Astrocyte (in vitro differentiated cells and primary cell): ENCODE results near the gene PLK1. TPM values are rescaled to one million over a fixed set of nuclear protein-coding genes. Genes with fewer than 3 reads are reported as not detected.

Experiments
- DNase-seq: peaks from one replicate; pipeline ENCODE4 v3.0.0-alpha.2; 2010; ENCODE audit warnings: low read depth
- FAIRE-seq: peaks from 2 replicates; lab custom pipeline; 2011; peaks lifted over from hg19 to GRCh38; lab: Jason Lieb, UNC
- H2AFZ ChIP-seq: 2 replicates; pipeline ENCODE4 v1.6.0; 2012; ENCODE audit warnings: low read depth, low read length, inconsistent platforms
- H3K27ac ChIP-seq: 2 replicates; pipeline ENCODE4 v1.5.1; 2011; ENCODE audit warnings: low read depth, low read length, inconsistent platforms
- H3K27me3 ChIP-seq: 2 replicates; pipeline ENCODE4 v1.6.0; 2011; ENCODE audit warnings: low read length, inconsistent platforms; ENCODE audit not compliant: insufficient read depth
- H3K36me3 ChIP-seq: 2 replicates; pipeline ENCODE4 v1.5.1; 2011; ENCODE audit warnings: low read length, inconsistent platforms; ENCODE audit not compliant: insufficient read depth
- H3K4me1 ChIP-seq: 2 replicates; pipeline ENCODE4 v1.5.1; 2011; ENCODE audit warnings: low read length, inconsistent platforms; ENCODE audit not compliant: insufficient read depth
- H3K4me2 ChIP-seq: 2 replicates; pipeline ENCODE4 v1.6.0; 2012; ENCODE audit warnings: low read length, inconsistent platforms
- H3K4me3 ChIP-seq: 2 replicates; pipeline ENCODE4 v1.5.1; 2011; ENCODE audit warnings: low read depth, mild to moderate bottlenecking, low read length, inconsistent platforms; ENCODE audit not compliant: insufficient read depth
- H3K79me2 ChIP-seq: 2 replicates; pipeline ENCODE4 v1.6.0; 2012; ENCODE audit warnings: mild to moderate bottlenecking, low read length, inconsistent platforms; ENCODE audit not compliant: insufficient read depth
- H3K9ac ChIP-seq: 2 replicates; pipeline ENCODE4 v1.6.0; 2012; ENCODE audit warnings: mild to moderate bottlenecking, low read length, inconsistent platforms
- H3K9me3 ChIP-seq: 2 replicates; pipeline ENCODE4 v1.5.1; 2012; ENCODE audit warnings: low read depth, mild to moderate bottlenecking, low read length, inconsistent platforms; ENCODE audit not compliant: insufficient read depth
- H4K20me1 ChIP-seq: 2 replicates; pipeline ENCODE4 v1.6.0; 2012; ENCODE audit warnings: low read length, inconsistent platforms; ENCODE audit not compliant: insufficient read depth
- H3K27ac Mint-ChIP-seq: one replicate; pipeline ENCODE4 v1.8.0; 2021; ENCODE audit warnings: mild to moderate bottlenecking, mixed read lengths; ENCODE audit not compliant: unreplicated experiment
- H3K27me3 Mint-ChIP-seq: one replicate; pipeline ENCODE4 v1.8.0; 2021; ENCODE audit warnings: low read depth, mixed read lengths; ENCODE audit not compliant: unreplicated experiment
- H3K36me3 Mint-ChIP-seq: one replicate; pipeline ENCODE4 v1.8.0; 2021; ENCODE audit warnings: low read depth, mixed read lengths; ENCODE audit not compliant: unreplicated experiment
- H3K4me1 Mint-ChIP-seq: one replicate; pipeline ENCODE4 v1.8.0; 2021; ENCODE audit warnings: low read depth, mixed read lengths; ENCODE audit not compliant: unreplicated experiment
- H3K4me3 Mint-ChIP-seq: one replicate; pipeline ENCODE4 v1.8.0; 2021; ENCODE audit warnings: mild to moderate bottlenecking, moderate library complexity, mixed read lengths; ENCODE audit not compliant: unreplicated experiment
- H3K9me3 Mint-ChIP-seq: one replicate; pipeline ENCODE4 v1.8.0; 2021; ENCODE audit warnings: mild to moderate bottlenecking, mixed read lengths; ENCODE audit not compliant: unreplicated experiment
- CTCF ChIP-seq: IDR thresholded peaks from 2 replicates; pipeline ENCODE4 v1.5.1; 2011; ENCODE audit warnings: low read depth, mild to moderate bottlenecking, inconsistent platforms, low read length, moderate library complexity; ENCODE audit not compliant: insufficient read depth
- EZH2 ChIP-seq: IDR thresholded peaks from 2 replicates; pipeline ENCODE4 v1.6.1; 2012; ENCODE audit warnings: mild to moderate bottlenecking, low read length, inconsistent platforms; ENCODE audit not compliant: insufficient read depth
- total RNA-seq: library from RNA; stranded (reverse); gene quantifications from 2 replicates; pipeline ENCODE4 v1.2.1, GENCODE V29; 2021

The PLK1 gene
- total RNA-seq, 1 donor from 2014 or later = 10.5 TPM

- Histone ChIP-seq H3K36me3 (peaks cover 39% of the 10 kb centered on the region), H2AFZ (no peak overlapping the region), H3K4me1 (peaks cover 19% of the 10 kb centered on the region), H3K9me3 (no peaks in the 10 kb centered on the region), H3K27me3 (no peaks in the 10 kb centered on the region), H3K4me3 (no peak overlapping the region), H3K79me2 (peaks cover 11% of the 10 kb centered on the region), H3K27ac (peak overlapping the region; percentile 72), H3K4me2 (peak overlapping the region; percentile 51), H4K20me1 (peaks cover 42% of the 10 kb centered on the region), H3K9ac (peak overlapping the region; percentile 35)
- Mint-ChIP-seq H3K9me3 (no peaks in the 10 kb centered on the region), H3K4me1 (peaks cover 13% of the 10 kb centered on the region), H3K36me3 (peaks cover 19% of the 10 kb centered on the region), H3K27ac (peak overlapping the region; percentile 78), H3K27me3 (no peaks in the 10 kb centered on the region), H3K4me3 (no peak overlapping the region)
- TF ChIP-seq CTCF (no peak), EZH2 (no peak)
- DNase-seq (peak; percentile 91), FAIRE-seq (no peak)
Measured at GRCh38 chr16:23670137-23670776, 8.4 kb upstream of the PLK1 start.

GRCh38 chr16:23673971-23674614 is 4.6 kb upstream of the PLK1 start:
- Histone ChIP-seq H3K79me2 (peaks cover 15% of the 10 kb centered on the region), H3K4me2 (no peak overlapping the region), H3K9me3 (no peaks in the 10 kb centered on the region), H4K20me1 (peaks cover 47% of the 10 kb centered on the region), H3K36me3 (peaks cover 10% of the 10 kb centered on the region), H3K4me1 (peaks cover 25% of the 10 kb centered on the region), H3K27ac (no peak overlapping the region), H3K27me3 (no peaks in the 10 kb centered on the region), H2AFZ (no peak overlapping the region), H3K9ac (no peak overlapping the region), H3K4me3 (no peak overlapping the region)
- peaks cover 9% of the 10 kb centered on the region for H3K36me3 Mint-ChIP-seq
- no peaks in the 10 kb centered on the region for H3K27me3 Mint-ChIP-seq
- peaks cover 13% of the 10 kb centered on the region for H3K4me1 Mint-ChIP-seq
- no peak overlapping the region for H3K27ac Mint-ChIP-seq
- no peaks in the 10 kb centered on the region for H3K9me3 Mint-ChIP-seq
- DNase-seq = no peak
- FAIRE-seq = no peak
- H3K4me3 Mint-ChIP-seq = no peak overlapping the region
- TF ChIP-seq EZH2 (no peak), CTCF (no peak)
